ENCODE measurements around the gene DDX10.
"Not testable (repeated sequence)": the region's sequence is repeated elsewhere in the genome, so short reads cannot be mapped to it uniquely, and the experiment has no call there.

DDX10 gene

DNA sequence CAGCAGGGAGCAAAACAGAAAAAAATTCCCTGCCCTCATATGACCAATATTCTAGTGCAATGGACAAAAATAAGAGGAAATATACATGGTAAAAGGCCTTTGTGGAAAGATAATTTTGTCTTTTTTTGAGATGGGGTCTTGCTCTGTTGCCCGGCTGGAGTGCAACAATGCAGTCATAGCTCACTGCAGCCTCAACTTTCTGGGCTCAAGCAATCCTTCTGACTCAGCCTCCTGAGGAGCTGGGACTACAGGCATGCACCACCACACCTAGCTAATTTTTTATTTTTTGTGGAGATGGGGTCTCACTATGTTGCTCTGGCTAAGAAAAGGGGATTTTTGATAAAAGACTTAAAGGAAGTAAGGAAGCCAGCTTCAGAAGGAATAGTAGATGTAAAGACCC is 25.7 kb upstream of the DDX10 start:
- H3K27ac ChIP-seq (ENCODE audit: low read depth, low read length): no peak overlapping the region
- H3K9me3 ChIP-seq (ENCODE audit: control insufficient read depth, insufficient read depth, low read length): no peaks in the 10 kb centered on the region
- no peaks in the 10 kb centered on the region for H4K20me1 ChIP-seq (ENCODE audit: control insufficient read depth, insufficient read depth, low read depth, low read length)
- TF ChIP-seq EZH2phosphoT487 (IDR thresholded peaks at IDR 0.05; ENCODE audit: borderline replicate concordance, low read length): no peak
- TF ChIP-seq, protein P1, sequence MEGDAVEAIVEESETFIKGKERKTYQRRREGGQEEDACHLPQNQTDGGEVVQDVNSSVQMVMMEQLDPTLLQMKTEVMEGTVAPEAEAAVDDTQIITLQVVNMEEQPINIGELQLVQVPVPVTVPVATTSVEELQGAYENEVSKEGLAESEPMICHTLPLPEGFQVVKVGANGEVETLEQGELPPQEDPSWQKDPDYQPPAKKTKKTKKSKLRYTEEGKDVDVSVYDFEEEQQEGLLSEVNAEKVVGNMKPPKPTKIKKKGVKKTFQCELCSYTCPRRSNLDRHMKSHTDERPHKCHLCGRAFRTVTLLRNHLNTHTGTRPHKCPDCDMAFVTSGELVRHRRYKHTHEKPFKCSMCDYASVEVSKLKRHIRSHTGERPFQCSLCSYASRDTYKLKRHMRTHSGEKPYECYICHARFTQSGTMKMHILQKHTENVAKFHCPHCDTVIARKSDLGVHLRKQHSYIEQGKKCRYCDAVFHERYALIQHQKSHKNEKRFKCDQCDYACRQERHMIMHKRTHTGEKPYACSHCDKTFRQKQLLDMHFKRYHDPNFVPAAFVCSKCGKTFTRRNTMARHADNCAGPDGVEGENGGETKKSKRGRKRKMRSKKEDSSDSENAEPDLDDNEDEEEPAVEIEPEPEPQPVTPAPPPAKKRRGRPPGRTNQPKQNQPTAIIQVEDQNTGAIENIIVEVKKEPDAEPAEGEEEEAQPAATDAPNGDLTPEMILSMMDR (IDR thresholded peaks at IDR 0.05; ENCODE audit: low read depth, low read length, poor library complexity, severe bottlenecking): no peak
- no peaks in the 10 kb centered on the region for H3K4me1 ChIP-seq (ENCODE audit: control insufficient read depth, low read length)
- no peak overlapping the region for H3K4me2 ChIP-seq (ENCODE audit: low read length)
- 0 out of 2 replicates have a peak, but pooled peaks cover 5% of the 10 kb centered on the region for H3K27me3 ChIP-seq (ENCODE audit: control insufficient read depth, low read length)
- H3K79me2 ChIP-seq (ENCODE audit: control insufficient read depth, low read length): no peaks in the 10 kb centered on the region
- H3K9me2 ChIP-seq (replicated peaks; ENCODE audit: control insufficient read depth, low read length): no peaks in the 10 kb centered on the region
- no peak overlapping the region for H3K4me3 ChIP-seq (ENCODE audit: low read length)
- no peaks in the 10 kb centered on the region for H3K36me3 ChIP-seq (ENCODE audit: control insufficient read depth, low read length)
- H3F3A ChIP-seq (ENCODE audit: control insufficient read depth, insufficient read depth): no peaks in the 10 kb centered on the region

DNA sequence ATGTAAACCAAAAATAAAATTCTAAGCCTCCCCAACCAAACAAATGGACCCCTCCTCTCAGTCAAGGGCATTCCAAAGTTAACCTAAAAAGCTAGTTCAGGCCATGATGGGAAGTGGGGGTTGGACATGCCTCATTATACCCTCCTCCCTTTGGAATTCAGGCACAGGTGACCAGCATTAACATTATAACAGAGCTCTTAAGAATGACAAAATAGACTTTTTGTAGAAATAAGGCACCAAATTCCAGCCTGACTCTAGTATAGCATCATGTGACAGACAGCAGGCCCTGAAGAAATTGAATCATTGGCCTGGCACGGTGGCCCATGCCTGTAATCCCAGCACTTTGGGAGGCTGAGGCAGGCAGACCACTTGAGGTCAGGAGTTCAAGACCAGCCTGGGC is 23.1 kb upstream of the DDX10 start:
- H3K27ac ChIP-seq (ENCODE audit: low read depth, low read length); H3K36me3 ChIP-seq (ENCODE audit: control insufficient read depth, low read length); H3K4me1 ChIP-seq (ENCODE audit: control insufficient read depth, low read length); H3K4me3 ChIP-seq (ENCODE audit: low read length); H3K79me2 ChIP-seq (ENCODE audit: control insufficient read depth, low read length); H4K20me1 ChIP-seq (ENCODE audit: control insufficient read depth, insufficient read depth, low read depth, low read length); H3K9me2 ChIP-seq (replicated peaks; ENCODE audit: control insufficient read depth, low read length); H3K4me2 ChIP-seq (ENCODE audit: low read length); H3K9me3 ChIP-seq (ENCODE audit: control insufficient read depth, insufficient read depth, low read length); H3F3A ChIP-seq (ENCODE audit: control insufficient read depth, insufficient read depth): not testable (repeated sequence)
- H3K27me3 ChIP-seq (ENCODE audit: control insufficient read depth, low read length): peaks cover 10% of the 10 kb centered on the region; the same call in 1 of the 2 replicates

DNA sequence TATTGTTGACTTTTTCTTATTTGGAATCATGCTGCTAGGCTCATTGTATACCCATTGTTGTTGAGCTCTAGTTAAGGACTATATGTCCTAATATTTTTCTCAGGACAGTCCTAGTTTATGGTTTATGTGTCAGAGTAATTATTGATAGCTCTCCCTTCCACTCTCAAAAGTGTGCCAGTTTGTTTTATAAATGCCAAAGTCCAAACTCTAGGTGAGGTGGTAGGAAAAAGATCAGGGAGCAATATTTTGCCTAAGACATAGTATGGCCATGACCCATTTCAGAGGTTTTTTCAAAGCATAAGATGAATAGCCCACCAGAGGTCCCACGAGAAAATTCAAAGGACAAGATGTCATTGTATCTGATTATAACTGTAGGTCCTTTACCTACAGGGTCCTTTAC is 20.9 kb upstream of the DDX10 start:
- TF ChIP-seq, protein P1 (IDR thresholded peaks at IDR 0.05; ENCODE audit: low read depth, low read length, poor library complexity, severe bottlenecking): no peak
- TF ChIP-seq EZH2phosphoT487 (IDR thresholded peaks at IDR 0.05; ENCODE audit: borderline replicate concordance, low read length): no peak
- H3F3A ChIP-seq (ENCODE audit: control insufficient read depth, insufficient read depth): no peaks in the 10 kb centered on the region
- no peak overlapping the region for H3K4me3 ChIP-seq (ENCODE audit: low read length)
- no peaks in the 10 kb centered on the region for H3K36me3 ChIP-seq (ENCODE audit: control insufficient read depth, low read length)
- H3K27me3 ChIP-seq (ENCODE audit: control insufficient read depth, low read length): peaks cover 6% of the 10 kb centered on the region; the same call in 1 of the 2 replicates
- no peaks in the 10 kb centered on the region for H3K9me3 ChIP-seq (ENCODE audit: control insufficient read depth, insufficient read depth, low read length)
- no peaks in the 10 kb centered on the region for H3K9me2 ChIP-seq (replicated peaks; ENCODE audit: control insufficient read depth, low read length)
- no peaks in the 10 kb centered on the region for H4K20me1 ChIP-seq (ENCODE audit: control insufficient read depth, insufficient read depth, low read depth, low read length)
- no peaks in the 10 kb centered on the region for H3K4me1 ChIP-seq (ENCODE audit: control insufficient read depth, low read length)
- H3K79me2 ChIP-seq (ENCODE audit: control insufficient read depth, low read length): no peaks in the 10 kb centered on the region
- no peak overlapping the region for H3K4me2 ChIP-seq (ENCODE audit: low read length)
- no peak overlapping the region for H3K27ac ChIP-seq (ENCODE audit: low read depth, low read length)

DNA sequence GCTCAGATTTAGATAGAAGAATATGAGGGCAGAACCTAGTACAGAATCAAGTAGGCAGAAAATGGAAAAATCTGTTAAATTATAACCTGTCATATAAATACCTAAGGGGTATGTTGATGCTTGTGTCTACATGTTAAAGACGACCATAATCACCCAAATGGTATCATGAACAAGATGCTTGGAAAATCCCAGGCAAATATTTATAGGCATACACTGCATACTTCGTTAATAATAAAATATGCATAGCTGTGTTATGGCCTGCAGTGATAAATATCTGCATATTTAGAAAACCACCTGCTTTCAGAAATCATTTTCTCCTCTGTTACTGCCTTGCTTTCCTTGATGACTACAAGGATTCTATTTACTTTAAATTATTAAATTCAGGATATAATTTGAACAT is 18.9 kb upstream of the DDX10 start:
- H3K79me2 ChIP-seq (ENCODE audit: control insufficient read depth, low read length): no peaks in the 10 kb centered on the region
- H3K9me3 ChIP-seq (ENCODE audit: control insufficient read depth, insufficient read depth, low read length): no peaks in the 10 kb centered on the region
- H4K20me1 ChIP-seq (ENCODE audit: control insufficient read depth, insufficient read depth, low read depth, low read length): no peaks in the 10 kb centered on the region
- peaks cover 6% of the 10 kb centered on the region; the same call in 1 of the 2 replicates for H3K27me3 ChIP-seq (ENCODE audit: control insufficient read depth, low read length)
- no peak for TF ChIP-seq EZH2phosphoT487 (IDR thresholded peaks at IDR 0.05; ENCODE audit: borderline replicate concordance, low read length)
- TF ChIP-seq, protein P1 (IDR thresholded peaks at IDR 0.05; ENCODE audit: low read depth, low read length, poor library complexity, severe bottlenecking): no peak
- no peaks in the 10 kb centered on the region for H3F3A ChIP-seq (ENCODE audit: control insufficient read depth, insufficient read depth)
- H3K36me3 ChIP-seq (ENCODE audit: control insufficient read depth, low read length): no peaks in the 10 kb centered on the region
- no peak overlapping the region for H3K27ac ChIP-seq (ENCODE audit: low read depth, low read length)
- H3K4me3 ChIP-seq (ENCODE audit: low read length): no peak overlapping the region
- no peak overlapping the region for H3K4me2 ChIP-seq (ENCODE audit: low read length)
- H3K4me1 ChIP-seq (ENCODE audit: control insufficient read depth, low read length): no peaks in the 10 kb centered on the region
- no peaks in the 10 kb centered on the region for H3K9me2 ChIP-seq (replicated peaks; ENCODE audit: control insufficient read depth, low read length)

Data from DOHH2 (cell line).